Lower leg skin (tissue), 3 donors: ENCODE data around the gene OTULINL.

Experiments
- POLR2A ChIP-seq, 2 donors: fragments of 450-650 bp; IDR thresholded peaks; one replicate each; pipeline ENCODE4 v1.6.1; 2016 to 2017; ENCODE audit warnings: antibody characterized with exemption in 2 of 2, mild to moderate bottlenecking in 1 of 2, moderate library complexity in 1 of 2
- TF ChIP-seq, protein P1 (sequence below), 3 donors: fragments of 450-650 bp; IDR thresholded peaks; one replicate each; pipeline ENCODE4 v1.5.1; 2016; ENCODE audit warnings: antibody characterized with exemption in 3 of 3, mild to moderate bottlenecking in 3 of 3, moderate library complexity in 2 of 3

GRCh38 chr5:14572385-14572784 lies 9.2 kb upstream of the OTULINL start:
- no peak for TF ChIP-seq POLR2A (IDR thresholded peaks at IDR 0.05)
- TF ChIP-seq, protein P1, sequence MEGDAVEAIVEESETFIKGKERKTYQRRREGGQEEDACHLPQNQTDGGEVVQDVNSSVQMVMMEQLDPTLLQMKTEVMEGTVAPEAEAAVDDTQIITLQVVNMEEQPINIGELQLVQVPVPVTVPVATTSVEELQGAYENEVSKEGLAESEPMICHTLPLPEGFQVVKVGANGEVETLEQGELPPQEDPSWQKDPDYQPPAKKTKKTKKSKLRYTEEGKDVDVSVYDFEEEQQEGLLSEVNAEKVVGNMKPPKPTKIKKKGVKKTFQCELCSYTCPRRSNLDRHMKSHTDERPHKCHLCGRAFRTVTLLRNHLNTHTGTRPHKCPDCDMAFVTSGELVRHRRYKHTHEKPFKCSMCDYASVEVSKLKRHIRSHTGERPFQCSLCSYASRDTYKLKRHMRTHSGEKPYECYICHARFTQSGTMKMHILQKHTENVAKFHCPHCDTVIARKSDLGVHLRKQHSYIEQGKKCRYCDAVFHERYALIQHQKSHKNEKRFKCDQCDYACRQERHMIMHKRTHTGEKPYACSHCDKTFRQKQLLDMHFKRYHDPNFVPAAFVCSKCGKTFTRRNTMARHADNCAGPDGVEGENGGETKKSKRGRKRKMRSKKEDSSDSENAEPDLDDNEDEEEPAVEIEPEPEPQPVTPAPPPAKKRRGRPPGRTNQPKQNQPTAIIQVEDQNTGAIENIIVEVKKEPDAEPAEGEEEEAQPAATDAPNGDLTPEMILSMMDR (IDR thresholded peaks at IDR 0.05), result no peak
